Ovary (tissue), 9 donors: ENCODE measurements around the gene ZNF280B. TPM values are rescaled to one million over a fixed set of nuclear protein-coding genes. Genes with fewer than 3 reads are reported as not detected.

ENCODE experiments used
- DNase-seq, 5 donors: peaks; one replicate each; pipeline ENCODE4 v3.0.0-alpha.2; 2019 to 2020
- H3K27ac ChIP-seq, 2 donors: fragments of 200-600 bp; one replicate each; pipeline versions ENCODE4 v1.5.1 to v1.8.0; 2019 to 2022
- H3K27me3 ChIP-seq: fragments of 200-600 bp; one replicate; pipeline ENCODE4 v1.8.0; 2022
- H3K36me3 ChIP-seq: fragments of 200-600 bp; sonication (generic); one replicate; pipeline ENCODE4 v1.5.1; 2019
- H3K4me1 ChIP-seq: one replicate; pipeline ENCODE4 v1.8.1; 2013; ENCODE audit warnings: mild to moderate bottlenecking, moderate library complexity; ENCODE audit not compliant: insufficient read depth
- H3K4me3 ChIP-seq: fragments of 200-600 bp; sonication (generic); one replicate; pipeline ENCODE4 v1.5.1; 2017
- H3K9me3 ChIP-seq, 2 donors: fragments of 200-600 bp in 1 of 2; sonication (generic) in 1 of 2; one replicate each; pipeline versions ENCODE4 v1.5.1 to v1.8.1; 2013 to 2019; ENCODE audit warnings: mild to moderate bottlenecking in 1 of 2, moderate library complexity in 1 of 2
- EP300 ChIP-seq: sonication (generic); formaldehyde crosslinking; IDR thresholded peaks from one replicate; pipeline ENCODE4 v1.6.1; 2017; ENCODE audit warnings: antibody characterized with exemption
- POLR2A ChIP-seq: fragments of 450-650 bp; IDR thresholded peaks from one replicate; pipeline ENCODE4 v1.6.1; 2017; ENCODE audit warnings: antibody characterized with exemption, mild to moderate bottlenecking, moderate library complexity
- WGBS, 3 donors: extraction: QIAGEN DNeasy Blood & Tissue Kit in 1 of 3; methylation state at CpG; one replicate each; pipeline versions ENCODE4 v1.1.5 to v1.1.7; 2013 to 2017; 5-methylcytosine and 5-hydroxymethylcytosine counted together
- intact Hi-C, 4 donors: fragments of 100-400 bp; cut with DNase I; formaldehyde crosslinking; loops; one replicate each; pipeline versions ENCODE4 v1.11.0 to v1.15.1; 2022 to 2023
- polyA plus RNA-seq, 2 donors: library from polyadenylated mRNA; stranded (reverse); fragments of 200-250 nt in 1 of 2; fragments of 350-450 nt in 1 of 2; fragmentation: Illumina TruSeq in 1 of 2; extraction: RNeasy Lipid Tissue Mini Kit (QIAGEN cat#74804) in 1 of 2; gene quantifications; one replicate each; pipeline ENCODE4 v1.2.3, GENCODE V29; 2013 to 2014
- total RNA-seq, 7 donors: library from RNA; depleted of rRNA in 2 of 7; stranded (reverse); fragments of >200 nt in 2 of 7; fragmentation: NEBNext Ultra II Directional in 3 of 7; extraction: Animal tissue kit (Norgen Biotek cat#: 25700) in 3 of 7; gene quantifications; one replicate each; pipeline versions ENCODE4 v1.1.0 to v1.2.4, GENCODE V29; 2016 to 2023
- TF ChIP-seq, protein P1 (sequence below), 3 donors: fragments of 450-650 bp in 2 of 3; fragments of 200-600 bp in 1 of 3; IDR thresholded peaks; one replicate each; pipeline versions ENCODE4 v1.5.1 to v1.8.0; 2016 to 2022; ENCODE audit warnings: antibody characterized with exemption in 3 of 3, mild to moderate bottlenecking in 1 of 3
- donor health status: DM: no; HTN: no; CAD: no; lungs with moderate emphysema.
- donor health status: DM: no; HTN: no; CAD: no.
- donor health status: Bipolar disorder and iron deficiency.
- donor health status: DM: yes; HTN: yes; CAD: no.
- donor health status: DM: no; HTN: no; CAD: no.
- donor health status: DM: yes; HTN: yes; CAD: no.

ZNF280B gene
- total and polyA plus RNA-seq, 9 donors, result 0.72 to 4.0 (median 2.3) TPM

DNA sequence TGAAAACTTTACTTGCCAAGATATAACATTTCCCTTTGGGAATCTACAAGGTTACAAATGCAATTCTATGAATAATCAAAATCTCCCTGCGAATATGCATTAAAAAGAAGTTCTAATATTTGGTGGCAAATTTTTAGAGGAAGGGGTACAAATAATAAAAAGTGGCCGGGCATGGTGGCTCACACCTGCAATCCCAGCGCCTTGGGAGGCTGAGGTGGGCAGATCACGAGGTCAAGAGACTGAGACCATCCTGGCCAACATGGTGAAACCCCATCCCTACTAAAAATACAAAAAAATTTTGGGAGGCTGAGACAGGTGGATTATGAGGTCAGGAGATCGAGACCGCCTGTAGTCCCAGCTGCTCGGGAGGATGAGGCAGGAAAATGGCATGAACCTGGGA lies 47.0 kb downstream of the ZNF280B start:
- H3K4me3 ChIP-seq, result no peak overlapping the region
- intact Hi-C loops, result no loop called here
- TF ChIP-seq, protein P1, sequence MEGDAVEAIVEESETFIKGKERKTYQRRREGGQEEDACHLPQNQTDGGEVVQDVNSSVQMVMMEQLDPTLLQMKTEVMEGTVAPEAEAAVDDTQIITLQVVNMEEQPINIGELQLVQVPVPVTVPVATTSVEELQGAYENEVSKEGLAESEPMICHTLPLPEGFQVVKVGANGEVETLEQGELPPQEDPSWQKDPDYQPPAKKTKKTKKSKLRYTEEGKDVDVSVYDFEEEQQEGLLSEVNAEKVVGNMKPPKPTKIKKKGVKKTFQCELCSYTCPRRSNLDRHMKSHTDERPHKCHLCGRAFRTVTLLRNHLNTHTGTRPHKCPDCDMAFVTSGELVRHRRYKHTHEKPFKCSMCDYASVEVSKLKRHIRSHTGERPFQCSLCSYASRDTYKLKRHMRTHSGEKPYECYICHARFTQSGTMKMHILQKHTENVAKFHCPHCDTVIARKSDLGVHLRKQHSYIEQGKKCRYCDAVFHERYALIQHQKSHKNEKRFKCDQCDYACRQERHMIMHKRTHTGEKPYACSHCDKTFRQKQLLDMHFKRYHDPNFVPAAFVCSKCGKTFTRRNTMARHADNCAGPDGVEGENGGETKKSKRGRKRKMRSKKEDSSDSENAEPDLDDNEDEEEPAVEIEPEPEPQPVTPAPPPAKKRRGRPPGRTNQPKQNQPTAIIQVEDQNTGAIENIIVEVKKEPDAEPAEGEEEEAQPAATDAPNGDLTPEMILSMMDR (IDR thresholded peaks at IDR 0.05), result no peak
- TF ChIP-seq EP300 (no peak), POLR2A (no peak)
- no peaks in the 10 kb centered on the region for H3K27me3 ChIP-seq
- H3K4me1 ChIP-seq, result no peaks in the 10 kb centered on the region
- 71 to 81% (median 75%) methylated on average over 7 of the region's 7 CpGs for WGBS, 3 donors
- no peak for DNase-seq
- no peaks in the 10 kb centered on the region for H3K36me3 ChIP-seq
- H3K27ac ChIP-seq, result no peak overlapping the region
- H3K9me3 ChIP-seq, result no peaks in the 10 kb centered on the region

DNA sequence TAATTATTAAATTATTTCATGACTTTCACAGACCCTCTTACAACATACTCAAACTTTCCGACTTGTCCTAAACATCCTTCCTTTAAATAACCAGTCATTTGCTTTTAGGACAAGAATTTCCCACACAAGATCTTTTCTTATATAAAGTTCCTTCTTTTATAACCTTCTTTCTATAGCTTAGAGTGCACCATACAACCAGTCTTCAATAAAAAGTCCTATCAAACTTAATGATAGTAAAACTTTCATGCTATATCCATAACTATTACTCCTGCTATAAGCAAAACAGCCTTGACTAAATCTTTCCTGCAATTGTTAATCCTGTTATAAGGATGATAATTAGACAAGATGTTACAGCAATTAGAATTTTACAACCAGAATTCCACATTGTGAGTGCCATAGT lies 47.4 kb downstream of the ZNF280B start:
- Histone ChIP-seq H3K36me3 (no peaks in the 10 kb centered on the region), H3K27me3 (no peaks in the 10 kb centered on the region), H3K27ac (no peak overlapping the region), H3K9me3 (no peaks in the 10 kb centered on the region), H3K4me1 (no peaks in the 10 kb centered on the region), H3K4me3 (no peak overlapping the region)
- WGBS, 3 donors, result 35 to 77% (median 73%) methylated on average over 1 of the region's 1 CpG
- DNase-seq, result no peak
- TF ChIP-seq, protein P1 (IDR thresholded peaks at IDR 0.05), result no peak
- no peak for TF ChIP-seq POLR2A
- no peak for TF ChIP-seq EP300
- intact Hi-C loops, result no loop called here

DNA sequence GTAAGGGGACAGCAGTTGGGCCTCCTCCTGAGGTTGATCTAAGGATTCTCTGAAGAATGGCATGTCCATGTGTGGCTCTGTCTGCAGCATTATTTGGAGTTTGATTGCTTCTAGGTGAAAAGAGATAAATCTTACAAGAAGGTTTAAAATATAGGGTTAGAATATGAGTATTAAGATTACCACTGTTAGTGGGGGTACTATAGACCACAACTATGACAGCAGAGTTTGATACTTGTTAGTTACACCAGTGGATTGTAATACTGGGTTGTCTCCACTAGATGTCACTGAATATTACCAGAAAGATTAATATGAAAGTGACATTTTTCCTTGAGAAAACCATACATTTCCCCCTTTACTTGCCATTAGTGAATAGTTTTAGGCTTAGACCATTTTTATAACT lies 47.9 kb downstream of the ZNF280B start:
- no peaks in the 10 kb centered on the region for H3K9me3 ChIP-seq
- intact Hi-C loops, result no loop called here
- H3K4me1 ChIP-seq, result no peaks in the 10 kb centered on the region
- H3K27me3 ChIP-seq, result no peaks in the 10 kb centered on the region
- H3K27ac ChIP-seq, result no peak overlapping the region
- H3K36me3 ChIP-seq, result no peaks in the 10 kb centered on the region
- TF ChIP-seq, protein P1 (IDR thresholded peaks at IDR 0.05), result no peak
- TF ChIP-seq POLR2A, result no peak
- TF ChIP-seq EP300, result no peak
- DNase-seq, result no peak
- no peak overlapping the region for H3K4me3 ChIP-seq

DNA sequence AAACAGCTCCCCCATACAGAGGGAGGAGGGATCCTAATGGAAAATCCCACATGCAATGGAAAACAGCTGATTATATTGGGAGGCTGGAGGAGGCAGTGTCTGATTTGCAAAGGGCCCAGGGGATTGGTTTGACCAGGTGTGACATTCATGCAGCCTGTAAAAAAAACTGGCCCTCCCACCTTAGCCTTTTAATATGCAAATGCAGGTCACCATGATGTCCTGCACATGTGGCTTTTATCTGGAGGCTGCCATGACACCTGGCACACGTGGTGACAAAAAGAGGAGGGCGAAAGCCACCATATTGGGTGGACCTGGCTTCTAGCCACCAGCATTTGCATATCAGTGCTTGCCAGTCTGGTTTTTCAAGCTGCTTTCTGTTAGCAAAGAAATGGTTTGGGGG lies 48.5 kb downstream of the ZNF280B start:
- no peak for DNase-seq
- H3K4me1 ChIP-seq, result no peaks in the 10 kb centered on the region
- H3K27me3 ChIP-seq, result no peaks in the 10 kb centered on the region
- TF ChIP-seq POLR2A (no peak), EP300 (no peak)
- TF ChIP-seq, protein P1 (IDR thresholded peaks at IDR 0.05), result no peak
- H3K4me3 ChIP-seq, result no peak overlapping the region
- intact Hi-C loops, result no loop called here
- 73 to 87% (median 80%) methylated on average over 2 of the region's 2 CpGs for WGBS, 3 donors
- H3K36me3 ChIP-seq, result no peaks in the 10 kb centered on the region
- H3K27ac ChIP-seq, result no peak overlapping the region
- H3K9me3 ChIP-seq, result no peaks in the 10 kb centered on the region
